Smooth muscle cell (in vitro differentiated cells): ENCODE measurements around the gene TTLL9. TPM values are rescaled to one million over a fixed set of nuclear protein-coding genes. Genes with fewer than 3 reads are reported as not detected.

Experiments used
- DNase-seq: peaks from one replicate; lab custom pipeline; 2025; ENCODE audit not compliant: unreplicated experiment; lab: John Stamatoyannopoulos, UW
- H2AFZ ChIP-seq: fragments of 200-600 bp; sonication (generic); 2 replicates; pipeline ENCODE4 v1.6.0; 2016; ENCODE audit warnings: antibody characterized with exemption, low read depth, mild to moderate bottlenecking
- H3F3A ChIP-seq: fragments of 200-600 bp; sonication (generic); 2 replicates; pipeline ENCODE4 v1.6.0; 2017; ENCODE audit warnings: antibody characterized with exemption, low read depth
- H3K27ac ChIP-seq: fragments of 200-600 bp; sonication (generic); 2 replicates; pipeline ENCODE4 v1.5.1; 2016; ENCODE audit warnings: low read depth, mild to moderate bottlenecking
- H3K27me3 ChIP-seq: fragments of 200-600 bp; sonication (generic); 2 replicates; pipeline ENCODE4 v1.6.1; 2016; ENCODE audit warnings: low read depth, mild to moderate bottlenecking
- H3K36me3 ChIP-seq: fragments of 200-600 bp; sonication (generic); 2 replicates; pipeline ENCODE4 v1.5.1; 2016; ENCODE audit warnings: low read depth
- H3K4me1 ChIP-seq: fragments of 200-600 bp; sonication (generic); 2 replicates; pipeline ENCODE4 v1.5.1; 2016; ENCODE audit warnings: low read depth
- H3K4me2 ChIP-seq: fragments of 200-600 bp; sonication (generic); 2 replicates; pipeline ENCODE4 v1.6.0; 2016; ENCODE audit warnings: mild to moderate bottlenecking
- H3K4me3 ChIP-seq: fragments of 200-600 bp; sonication (generic); 2 replicates; pipeline ENCODE4 v1.5.1; 2016; ENCODE audit warnings: mild to moderate bottlenecking
- H3K79me2 ChIP-seq: fragments of 200-600 bp; sonication (generic); 2 replicates; pipeline ENCODE4 v1.6.0; 2016; ENCODE audit warnings: low read depth, mild to moderate bottlenecking
- H3K9ac ChIP-seq: fragments of 200-600 bp; sonication (generic); 2 replicates; pipeline ENCODE4 v1.6.0; 2016; ENCODE audit warnings: low read depth
- H3K9me3 ChIP-seq: fragments of 200-600 bp; sonication (generic); replicated peaks from 2 replicates; pipeline ENCODE4 v1.5.1; 2016; ENCODE audit warnings: low read depth
- H4K20me1 ChIP-seq: fragments of 200-600 bp; sonication (generic); 2 replicates; pipeline ENCODE4 v1.6.0; 2016; ENCODE audit warnings: low read depth
- CTCF ChIP-seq: fragments of 200-600 bp; sonication (generic); IDR thresholded peaks from 2 replicates; pipeline ENCODE4 v1.5.1; 2017; ENCODE audit warnings: borderline replicate concordance, mild to moderate bottlenecking, antibody characterized with exemption; ENCODE audit not compliant: insufficient read depth, poor library complexity, severe bottlenecking
- WGBS: methylation state at CpG from one replicate; pipeline ENCODE4 v1.1.7; 2016; ENCODE audit warnings: low lambda C conversion rate; 5-methylcytosine and 5-hydroxymethylcytosine counted together
- polyA plus RNA-seq: library from polyadenylated mRNA; unstranded; fragments of >200 nt; fragmentation: Nextera tagmentation; extraction: Ambion mirVana; gene quantifications from 2 replicates; pipeline ENCODE4 v1.2.1, GENCODE V29; 2016
- total RNA-seq: library from RNA; depleted of rRNA; stranded (reverse); fragments of >200 nt; gene quantifications from 2 replicates; pipeline ENCODE4 v1.2.3, GENCODE V29; 2014

Gene TTLL9
- total and polyA plus RNA-seq, 2 experiments from 2014 or later, result 0.13 TPM; not detected in 1

GRCh38 chr20:31838646-31839292 is 31.7 kb upstream of the TTLL9 start:
- Histone ChIP-seq H3K79me2 (no peaks in the 10 kb centered on the region), H4K20me1 (no peaks in the 10 kb centered on the region), H3K4me2 (peak overlapping the region; percentile 37), H3K27me3 (no peaks in the 10 kb centered on the region), H2AFZ (no peak overlapping the region), H3K4me3 (no peak overlapping the region), H3F3A (peaks cover 32% of the 10 kb centered on the region), H3K4me1 (peaks cover 39% of the 10 kb centered on the region), H3K9ac (no peak overlapping the region), H3K36me3 (no peaks in the 10 kb centered on the region), H3K9me3 (no peaks in the 10 kb centered on the region), H3K27ac (peak overlapping the region; percentile 18)
- no peak for DNase-seq
- 59% methylated on average over 9 of the region's 9 CpGs for WGBS
- no peak for TF ChIP-seq CTCF

GRCh38 chr20:31839782-31840487 is 30.5 kb upstream of the TTLL9 start:
- peaks cover 28% of the 10 kb centered on the region for H3F3A ChIP-seq
- TF ChIP-seq CTCF, result no peak
- 55% methylated on average over 5 of the region's 5 CpGs for WGBS
- H3K27me3 ChIP-seq, result no peaks in the 10 kb centered on the region
- no peak overlapping the region for H3K9ac ChIP-seq
- no peaks in the 10 kb centered on the region for H3K9me3 ChIP-seq
- no peak overlapping the region for H3K4me2 ChIP-seq
- H3K79me2 ChIP-seq, result no peaks in the 10 kb centered on the region
- H3K27ac ChIP-seq, result no peak overlapping the region
- no peaks in the 10 kb centered on the region for H3K36me3 ChIP-seq
- no peak overlapping the region for H3K4me3 ChIP-seq
- DNase-seq, result no peak
- H2AFZ ChIP-seq, result no peak overlapping the region
- no peaks in the 10 kb centered on the region for H4K20me1 ChIP-seq
- peaks cover 46% of the 10 kb centered on the region for H3K4me1 ChIP-seq

- Histone ChIP-seq H3K4me1 (peaks cover 56% of the 10 kb centered on the region), H3F3A (peaks cover 21% of the 10 kb centered on the region), H3K79me2 (no peaks in the 10 kb centered on the region), H3K36me3 (no peaks in the 10 kb centered on the region), H3K4me2 (no peak overlapping the region), H4K20me1 (no peaks in the 10 kb centered on the region), H3K27ac (no peak overlapping the region), H2AFZ (no peak overlapping the region), H3K4me3 (no peak overlapping the region), H3K9me3 (no peaks in the 10 kb centered on the region), H3K9ac (no peak overlapping the region), H3K27me3 (no peaks in the 10 kb centered on the region)
- TF ChIP-seq CTCF, result no peak
- no peak for DNase-seq
- 78% methylated on average over 15 of the region's 15 CpGs for WGBS
Measured at GRCh38 chr20:31840906-31841816, 29.3 kb upstream of the TTLL9 start.
